GM18499 (cell line): ENCODE data around the gene TNS4.

Experiments
- ATAC-seq: cut with Tn5 transposase; IDR thresholded peaks from one replicate; pipeline ENCODE4 v1.9.1; 2021; ENCODE audit warnings: moderate number of reproducible peaks; ENCODE audit not compliant: insufficient read depth, unreplicated experiment

TNS4 gene

DNA sequence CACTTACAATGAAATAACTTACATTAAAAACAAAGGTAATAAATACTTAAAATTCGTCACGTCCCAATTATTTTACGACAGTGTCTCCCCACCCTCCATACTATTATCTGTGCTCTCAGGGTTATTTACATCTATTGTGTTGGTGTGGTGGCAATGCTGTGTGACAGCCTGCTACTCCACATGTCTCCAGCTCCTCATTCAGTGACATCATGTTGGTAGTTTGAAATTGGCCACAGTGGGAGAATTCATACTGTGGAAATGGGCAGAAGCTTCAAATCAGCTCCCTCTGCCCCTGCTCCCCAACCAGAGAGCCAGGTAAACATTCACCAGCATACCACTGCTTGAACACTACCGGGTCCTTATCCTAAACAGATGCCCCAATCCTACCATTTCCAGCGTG lies 6.3 kb downstream of the TNS4 start:
- ATAC-seq, result no peak

- ATAC-seq, result no peak
Measured at GRCh38 chr17:40493697-40494096, 7.7 kb downstream of the TNS4 start.

DNA sequence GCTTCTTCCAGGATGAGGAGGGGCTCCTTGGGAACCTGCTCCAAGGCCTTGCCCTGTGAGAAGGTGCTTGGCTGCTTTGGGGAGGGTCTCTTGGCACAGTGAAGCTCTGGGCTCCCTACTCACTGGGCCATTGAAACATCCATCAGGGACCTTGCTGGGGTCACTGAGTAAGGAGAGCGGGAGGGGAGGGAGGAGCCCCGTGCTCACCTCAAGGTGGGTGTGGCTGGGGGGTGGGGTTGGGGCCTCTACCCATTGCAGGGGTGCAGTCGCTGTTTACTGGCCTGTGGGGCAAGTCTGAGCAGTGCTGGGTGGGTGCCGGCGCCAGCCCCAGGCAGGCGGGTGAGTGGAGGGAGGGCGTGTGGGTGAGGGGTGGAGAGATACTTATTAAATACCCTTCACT lies 9.9 kb downstream of the TNS4 start:
- ATAC-seq, result no peak

- ATAC-seq, result no peak
Measured at GRCh38 chr17:40490982-40491381, 10.4 kb downstream of the TNS4 start.

DNA sequence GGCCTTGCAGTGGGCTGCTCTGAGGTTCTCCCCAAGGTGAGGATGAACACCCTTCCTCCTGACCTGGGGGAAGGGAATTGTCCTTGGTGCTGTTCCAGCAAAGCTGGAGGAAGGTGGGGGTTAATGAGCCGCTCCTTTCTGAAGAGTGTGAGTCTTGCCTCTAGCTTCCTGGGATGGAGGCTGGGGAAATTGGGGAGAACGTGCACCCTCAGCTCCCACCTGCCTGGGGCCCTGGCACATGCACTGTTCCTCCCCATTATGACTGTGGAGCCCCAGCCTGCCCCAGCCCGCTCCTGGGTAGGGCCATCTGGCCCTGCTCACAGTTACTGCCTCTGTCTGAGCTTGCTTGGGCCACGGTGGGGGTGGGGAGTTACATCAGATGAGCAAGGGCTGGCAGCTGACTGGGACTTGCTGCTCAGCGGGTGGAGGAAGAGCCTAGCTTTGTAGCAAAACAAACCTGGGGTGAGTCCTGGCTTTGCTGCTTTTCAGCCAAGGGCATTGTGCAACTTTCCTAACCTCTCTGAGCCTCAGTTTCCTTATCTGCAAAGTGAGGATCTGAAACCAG lies 11.1 kb downstream of the TNS4 start:
- ATAC-seq, result no peak

GRCh38 chr17:40487371-40488020 lies 13.9 kb downstream of the TNS4 start:
- ATAC-seq, result no peak

DNA sequence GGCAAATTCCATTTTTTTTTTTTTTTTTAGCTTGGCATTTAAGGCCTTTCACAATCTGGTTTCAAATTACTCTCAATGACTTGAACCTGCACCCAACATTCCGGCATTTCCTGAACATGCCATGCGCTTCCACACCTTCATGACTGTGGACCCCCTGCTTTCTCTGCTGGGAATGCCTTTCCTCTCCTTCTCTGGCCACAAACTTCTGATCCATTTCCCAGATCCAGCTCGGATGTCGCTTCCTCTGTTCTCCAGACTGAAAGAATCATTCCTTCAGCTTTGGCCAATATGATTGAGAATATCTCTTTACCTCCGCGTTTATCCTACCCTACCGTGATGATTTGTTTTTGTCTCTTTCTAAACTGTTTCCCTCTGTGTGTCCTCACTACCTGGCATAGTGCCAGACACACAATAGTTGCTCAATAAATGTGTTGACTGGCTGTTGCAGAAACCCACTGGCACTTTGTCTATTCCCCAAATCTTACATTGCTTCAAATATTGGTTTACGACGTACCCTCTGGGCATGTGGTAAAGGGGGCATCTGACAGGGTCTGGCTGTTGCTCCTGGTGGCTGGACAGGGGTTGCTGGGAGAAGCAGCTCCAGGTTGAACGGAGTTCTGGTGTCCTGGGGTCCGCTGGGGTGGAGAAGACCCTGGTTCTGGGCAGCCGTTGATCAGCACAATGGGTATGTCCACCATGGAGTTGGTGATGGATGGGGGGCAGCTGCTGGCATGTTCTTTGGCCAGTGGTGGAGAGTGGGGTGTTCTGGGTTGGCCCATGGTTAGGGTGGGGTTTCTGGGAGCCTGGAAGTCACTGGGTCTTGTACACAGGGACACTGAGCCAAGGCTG lies 14.7 kb downstream of the TNS4 start:
- ATAC-seq, result no peak

GRCh38 chr17:40485851-40486521 lies 15.4 kb downstream of the TNS4 start:
- no peak for ATAC-seq

DNA sequence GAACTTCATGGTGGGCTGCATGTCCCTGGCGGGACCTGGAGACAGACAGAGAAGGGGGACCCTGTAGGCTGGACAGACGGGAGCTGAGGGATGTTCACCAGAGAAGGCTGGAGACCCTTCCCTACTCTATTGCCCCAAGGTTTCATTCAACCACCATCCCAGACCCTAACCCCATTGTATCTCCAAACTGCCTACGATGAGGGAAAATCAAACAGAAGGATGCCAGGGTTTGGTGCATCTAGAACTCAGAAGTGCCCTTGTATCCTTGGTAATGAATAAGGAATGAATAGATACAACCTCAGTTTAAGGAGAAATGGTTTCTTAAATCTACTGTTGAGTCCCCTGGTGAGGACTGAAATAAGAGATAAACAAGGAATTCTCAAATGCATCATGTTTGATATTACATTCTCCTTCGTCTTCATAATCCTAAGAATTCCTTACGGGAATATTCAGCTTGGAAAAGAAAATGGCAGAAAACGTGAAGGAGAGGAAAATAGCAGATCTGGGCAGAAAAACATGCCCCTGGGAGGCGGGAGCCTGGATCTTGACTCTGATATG lies 16.4 kb downstream of the TNS4 start:
- ATAC-seq, result no peak

GRCh38 chr17:40484285-40484972 lies 17.0 kb downstream of the TNS4 start:
- no peak for ATAC-seq

DNA sequence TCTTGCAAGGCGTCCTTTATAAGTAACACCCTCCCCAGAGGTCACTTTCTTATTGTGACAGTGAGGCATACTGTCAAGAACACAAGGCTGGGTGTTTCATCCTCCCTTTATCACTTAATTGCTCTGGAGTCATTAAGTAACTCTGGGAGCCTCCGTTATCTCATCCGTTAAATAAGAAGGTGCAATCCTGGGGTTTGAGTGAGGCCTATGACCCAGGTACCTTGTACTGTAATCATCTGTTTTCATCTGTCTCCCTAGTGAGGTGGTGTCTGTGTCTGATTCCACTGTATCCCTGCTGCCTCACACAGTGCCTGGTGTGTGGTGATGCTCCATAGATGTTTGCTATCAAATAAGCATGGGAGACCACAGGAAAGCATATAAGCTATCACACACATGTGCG lies 17.7 kb downstream of the TNS4 start:
- no peak for ATAC-seq

DNA sequence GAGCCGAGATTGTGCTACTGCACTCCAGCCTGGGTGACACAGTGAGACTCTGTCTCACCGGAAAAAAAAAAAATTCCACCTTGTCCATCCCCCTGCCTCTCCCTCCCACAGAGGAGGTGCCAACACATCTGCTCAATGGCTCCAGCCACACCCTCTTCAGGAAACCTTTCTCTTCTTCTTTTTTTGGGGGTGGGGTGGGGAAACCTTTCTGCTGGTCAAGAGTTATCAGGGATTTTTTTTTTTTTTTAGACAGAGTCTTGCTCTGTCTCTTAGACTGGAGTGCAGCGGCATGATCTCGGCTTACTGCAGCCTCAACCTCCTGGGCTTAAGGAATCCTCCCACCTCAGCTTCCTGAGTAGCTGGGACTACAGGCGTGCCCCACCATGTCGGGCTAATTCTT lies 18.7 kb downstream of the TNS4 start:
- ATAC-seq, result no peak

DNA sequence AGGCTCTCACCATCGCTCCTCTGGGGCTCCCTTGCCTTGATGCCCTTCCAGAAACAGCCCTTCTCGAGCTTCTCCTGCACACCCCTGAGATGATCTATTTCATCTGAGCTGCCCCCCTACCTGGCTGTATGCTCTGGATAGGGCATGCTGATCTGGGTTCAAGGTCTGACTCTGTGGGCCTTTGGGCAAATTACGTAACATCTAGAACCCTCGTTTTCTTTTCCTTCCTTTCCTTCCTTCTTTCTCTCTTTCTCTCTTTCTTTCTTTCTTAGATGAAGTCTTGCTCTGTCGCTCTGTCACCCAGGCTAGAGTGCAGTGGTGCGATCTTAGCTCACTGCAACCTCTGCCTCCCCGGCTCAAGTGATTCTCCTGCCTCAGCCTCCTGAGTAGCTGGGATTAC lies 20.3 kb downstream of the TNS4 start:
- ATAC-seq, result no peak

GRCh38 chr17:40480501-40481003 lies 20.9 kb downstream of the TNS4 start:
- ATAC-seq, result no peak

GRCh38 chr17:40479754-40480480 lies 21.5 kb downstream of the TNS4 start:
- ATAC-seq, result no peak

- no peak for ATAC-seq
Measured at GRCh38 chr17:40478486-40478885, 22.9 kb downstream of the TNS4 start.

DNA sequence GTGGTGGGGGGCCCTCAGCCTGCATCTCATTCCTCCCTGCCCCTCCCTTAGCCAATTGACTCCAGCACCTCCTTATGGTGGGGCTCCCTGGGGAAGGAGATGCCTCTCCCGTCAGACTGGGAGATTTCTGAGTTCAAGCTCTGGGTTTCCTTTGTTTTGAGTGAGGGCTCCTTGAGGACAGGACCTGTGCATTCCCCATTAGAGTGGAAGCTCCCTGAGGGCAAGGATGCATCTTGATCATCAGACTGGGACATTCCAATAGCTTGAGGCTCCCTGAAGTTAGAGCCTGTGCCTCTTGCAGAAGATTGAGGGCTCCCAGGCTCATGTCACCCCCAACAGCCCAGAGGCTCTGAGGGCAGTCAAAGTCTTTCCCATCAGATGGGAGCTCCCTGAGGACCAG lies 23.6 kb downstream of the TNS4 start:
- no peak for ATAC-seq

DNA sequence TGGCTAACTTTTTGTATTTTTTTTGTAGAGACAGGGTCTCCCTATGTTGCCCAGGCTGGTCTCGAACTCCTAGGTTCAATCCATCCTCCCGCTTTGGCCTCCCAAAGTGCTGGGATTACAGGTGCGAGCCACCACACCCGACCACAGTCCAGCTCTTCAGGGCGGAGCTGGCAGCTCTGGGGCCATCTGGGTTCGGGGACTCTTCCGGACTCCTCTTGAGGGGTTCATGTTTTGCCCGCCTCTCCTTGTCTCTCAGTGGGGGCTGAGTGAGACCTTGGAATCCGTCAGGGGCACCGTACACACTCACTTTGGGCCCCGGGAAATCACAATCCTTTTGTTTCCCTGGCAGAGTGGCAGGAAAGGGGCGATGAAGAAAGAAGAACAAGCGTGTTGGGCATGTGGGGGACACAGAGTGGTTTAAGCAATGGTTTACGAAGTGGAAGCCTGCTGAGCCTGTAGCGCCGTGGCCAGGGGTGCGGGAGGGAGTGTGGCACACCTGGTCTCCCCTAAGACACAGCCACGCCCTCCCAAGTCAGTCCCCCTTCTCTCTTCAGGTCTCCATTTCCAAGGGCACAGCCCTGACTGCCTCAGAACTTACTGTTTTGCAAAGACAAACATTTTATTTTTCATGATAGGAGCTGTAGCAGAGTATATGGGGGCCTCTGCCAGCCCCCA lies 26.1 kb downstream of the TNS4 start:
- ATAC-seq, result no peak
